Measurements from ENCODE around the gene BCAS4.

BCAS4 gene

GRCh38 chr20:50823319-50823718, 28.5 kb downstream of the BCAS4 start:
- no peak for DNase-seq (ENCODE audit: low read depth)

- peak; percentile 71 for DNase-seq (ENCODE audit: low read depth)
Measured at GRCh38 chr20:50824137-50824536, 29.3 kb downstream of the BCAS4 start.

GRCh38 chr20:50826121-50826520, 31.3 kb downstream of the BCAS4 start:
- no peak for DNase-seq (ENCODE audit: low read depth)

GRCh38 chr20:50828363-50829136, 33.7 kb downstream of the BCAS4 start:
- no peak for DNase-seq (ENCODE audit: low read depth)

GRCh38 chr20:50831622-50832021, 36.8 kb downstream of the BCAS4 start:
- DNase-seq (ENCODE audit: low read depth), result no peak

GRCh38 chr20:50834599-50835005, 39.7 kb downstream of the BCAS4 start:
- DNase-seq (ENCODE audit: low read depth), result peak; percentile 24

DNA sequence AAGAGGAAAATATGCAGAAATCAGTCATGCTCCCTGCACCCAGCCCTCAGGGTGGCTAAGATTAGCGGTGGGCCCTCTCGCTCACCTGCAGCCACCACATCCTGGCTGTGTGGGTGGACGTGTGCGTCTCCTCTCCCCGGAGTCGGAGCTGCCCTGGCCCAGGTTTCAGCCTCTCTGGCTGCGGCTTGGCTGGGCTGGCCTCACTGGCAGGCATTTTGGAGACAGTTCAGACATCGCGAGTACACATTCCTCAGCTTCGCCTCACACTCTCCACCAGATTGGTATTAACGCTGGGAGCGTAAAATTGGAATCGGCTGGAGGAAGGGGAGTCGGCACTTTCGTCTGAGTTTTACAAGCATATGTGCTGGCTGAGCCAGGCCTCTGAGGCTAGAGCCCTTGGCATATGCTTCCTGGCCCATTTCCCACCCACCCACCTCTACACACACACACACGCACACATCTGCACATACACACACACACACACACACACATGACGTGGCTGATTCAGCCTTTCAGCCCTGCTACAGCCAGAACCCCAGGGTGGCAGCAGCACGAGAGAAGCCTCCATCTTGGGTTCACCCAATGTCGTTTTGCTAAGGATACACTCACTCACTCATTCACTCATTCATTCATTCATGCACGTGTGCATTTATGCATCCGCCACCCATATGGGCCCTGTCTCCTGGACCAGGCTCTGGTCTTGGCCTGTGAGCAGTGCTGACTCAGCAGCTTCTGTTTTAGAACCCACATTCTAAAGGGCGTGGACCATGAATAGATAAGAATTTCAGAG, 42.9 kb downstream of the BCAS4 start:
- DNase-seq (ENCODE audit: low read depth), result peak; percentile 49

DNA sequence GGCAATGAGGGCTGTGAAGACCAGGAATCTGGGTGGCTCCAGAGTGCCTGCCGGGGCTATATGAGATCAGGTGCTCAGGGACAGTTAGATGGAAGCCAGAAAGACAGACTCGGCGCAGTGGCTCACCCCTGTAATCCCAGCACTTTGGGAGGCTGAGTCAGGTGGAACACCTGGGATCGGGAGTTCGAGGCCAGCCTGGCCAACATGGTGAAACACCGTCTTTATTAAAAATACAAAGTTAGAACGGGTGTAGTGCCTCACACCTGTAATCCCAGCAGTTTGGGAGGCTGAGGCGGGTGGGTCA, 43.4 kb downstream of the BCAS4 start:
- no peak for DNase-seq (ENCODE audit: low read depth)

DNA sequence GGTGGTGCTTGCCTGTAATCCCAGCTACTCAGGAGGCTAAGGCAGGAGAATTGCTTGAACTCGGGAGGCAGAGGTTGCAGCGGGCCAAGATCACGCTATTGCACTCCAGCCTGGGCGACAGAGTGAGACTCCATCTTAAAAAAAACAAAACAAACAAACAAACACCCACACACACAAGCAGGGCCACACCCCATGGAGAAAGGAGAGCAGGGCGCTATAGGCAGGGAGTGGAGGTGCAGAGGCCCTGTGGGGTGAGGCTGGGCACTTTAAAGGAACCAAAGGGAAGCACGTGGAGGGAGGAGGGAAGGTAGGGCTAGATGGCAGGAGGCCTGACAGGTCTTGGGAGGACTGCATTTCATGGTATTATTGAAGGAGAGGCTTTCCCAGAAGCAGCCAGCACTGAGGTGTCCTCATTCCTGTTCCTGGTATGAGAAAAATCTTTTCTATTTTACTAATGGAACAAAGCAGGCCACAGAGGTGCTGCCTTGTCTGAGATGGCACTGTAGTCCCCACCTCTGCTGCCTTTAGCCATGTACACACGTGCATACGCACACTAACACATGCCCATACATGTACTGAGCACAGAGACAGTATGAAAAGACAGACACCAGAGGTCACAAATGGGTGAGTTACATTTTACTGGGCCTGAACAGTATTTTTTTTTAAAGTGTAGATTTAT, 44.0 kb downstream of the BCAS4 start:
- no peak for DNase-seq (ENCODE audit: low read depth)

GRCh38 chr20:50842821-50843220, 48.0 kb downstream of the BCAS4 start:
- no peak for DNase-seq (ENCODE audit: low read depth)

DNA sequence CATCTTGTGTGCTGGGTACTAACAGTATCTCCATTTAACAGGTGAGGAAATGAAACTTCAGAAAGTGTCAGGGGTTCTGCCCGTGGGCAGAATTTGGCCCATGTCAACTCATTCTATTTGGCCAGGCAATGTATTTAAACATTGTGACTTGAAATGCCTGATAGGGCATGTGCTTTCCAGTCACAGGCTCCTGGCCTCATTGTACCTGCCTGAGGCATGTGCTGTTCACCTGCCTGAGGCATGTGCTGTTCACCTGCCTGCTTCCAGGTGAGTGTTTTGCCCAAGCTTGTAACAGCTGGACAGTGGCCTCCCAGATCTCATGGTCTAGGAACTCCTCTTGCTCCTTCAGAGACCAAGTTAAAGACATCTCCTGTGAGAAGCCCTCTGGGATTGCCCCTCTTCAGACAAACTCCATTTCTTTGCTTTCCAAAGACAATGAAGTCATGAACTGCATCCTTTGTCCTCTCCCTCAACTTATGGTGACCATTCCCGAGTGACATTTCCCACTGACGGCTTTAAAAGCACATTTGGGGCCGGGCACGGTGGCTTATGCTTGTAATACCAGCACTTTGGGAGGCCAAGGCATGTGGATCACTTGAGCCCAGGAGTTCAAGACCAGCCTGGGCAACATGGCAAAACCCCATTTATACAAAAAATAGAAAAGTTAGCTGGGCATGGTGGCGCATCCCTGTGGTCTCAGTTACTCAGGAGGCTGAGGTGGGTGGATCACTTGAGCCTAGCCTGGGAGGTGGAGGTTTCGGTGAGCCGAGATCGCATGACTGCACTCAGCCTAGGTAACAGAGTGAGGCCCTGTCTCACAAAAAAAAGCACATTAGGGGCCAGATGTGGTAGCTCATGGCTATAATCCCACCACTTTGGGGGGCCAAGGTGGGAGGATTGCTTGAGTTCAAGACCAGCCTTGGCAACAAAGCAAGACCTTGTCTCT, 48.7 kb downstream of the BCAS4 start:
- DNase-seq (ENCODE audit: low read depth), result no peak

DNA sequence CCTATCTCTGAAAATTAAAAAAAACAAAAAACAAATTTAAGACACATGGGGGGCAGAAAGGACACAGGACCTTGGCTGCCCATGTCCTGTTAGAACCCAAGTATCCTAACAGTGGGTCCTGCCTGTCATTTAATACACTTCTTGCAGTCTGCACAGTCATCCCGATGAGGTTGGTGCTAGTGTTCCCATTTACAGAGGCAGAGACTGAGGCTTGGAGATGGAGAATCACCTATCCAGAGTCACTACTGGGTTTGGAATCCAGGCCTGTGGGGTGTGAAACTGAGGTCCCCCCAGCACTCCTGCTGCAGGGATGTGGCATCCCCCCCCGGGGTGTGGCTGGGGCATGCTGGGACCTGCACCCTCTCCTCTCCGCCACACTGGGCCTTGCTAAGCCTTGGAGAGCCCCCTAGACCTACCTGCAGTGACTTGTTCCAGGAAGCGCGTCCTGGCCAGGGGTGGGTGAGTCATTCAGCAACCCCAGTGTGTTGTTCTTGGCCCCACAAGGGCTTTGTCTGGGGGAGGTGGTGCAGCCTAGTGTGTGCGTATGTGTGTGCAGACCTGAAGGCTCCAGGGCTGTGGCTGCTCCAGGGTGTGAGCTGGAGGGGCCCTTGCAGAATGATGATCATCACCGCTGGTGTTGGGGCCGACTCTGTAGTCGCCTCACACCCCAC, 49.7 kb downstream of the BCAS4 start:
- DNase-seq (ENCODE audit: low read depth), result no peak

DNA sequence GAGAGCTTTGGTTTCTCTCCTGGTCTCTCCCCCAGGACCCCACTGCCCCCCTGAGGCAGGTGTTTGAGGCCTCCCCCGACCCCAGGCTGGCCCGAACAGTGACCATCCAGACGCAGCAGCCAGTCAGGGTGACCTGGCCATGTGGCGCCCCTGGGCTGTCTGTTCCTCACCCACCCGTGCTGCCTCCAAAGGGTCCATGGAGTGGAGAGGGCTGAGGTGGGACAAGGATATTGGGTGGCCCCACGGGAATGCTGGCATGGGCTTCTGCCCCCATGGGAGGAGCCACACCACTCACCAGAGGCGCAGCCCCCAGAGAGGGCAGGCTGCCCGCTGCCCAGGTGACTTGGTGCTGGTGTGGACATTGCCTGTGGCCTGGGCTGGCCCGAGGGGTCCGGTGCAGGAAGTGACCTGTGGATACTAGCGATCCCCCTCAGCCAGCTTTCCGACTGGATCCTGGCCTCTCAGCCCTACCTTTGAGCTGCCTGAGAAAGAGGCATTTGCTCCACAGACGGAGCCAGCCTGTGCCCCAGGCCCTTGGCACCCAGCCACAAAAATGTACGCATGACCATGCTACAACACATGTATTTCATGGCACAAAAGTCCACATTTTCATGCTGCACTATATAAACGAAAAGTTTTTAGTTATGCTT, 50.8 kb downstream of the BCAS4 start:
- no peak for DNase-seq (ENCODE audit: low read depth)

DNA sequence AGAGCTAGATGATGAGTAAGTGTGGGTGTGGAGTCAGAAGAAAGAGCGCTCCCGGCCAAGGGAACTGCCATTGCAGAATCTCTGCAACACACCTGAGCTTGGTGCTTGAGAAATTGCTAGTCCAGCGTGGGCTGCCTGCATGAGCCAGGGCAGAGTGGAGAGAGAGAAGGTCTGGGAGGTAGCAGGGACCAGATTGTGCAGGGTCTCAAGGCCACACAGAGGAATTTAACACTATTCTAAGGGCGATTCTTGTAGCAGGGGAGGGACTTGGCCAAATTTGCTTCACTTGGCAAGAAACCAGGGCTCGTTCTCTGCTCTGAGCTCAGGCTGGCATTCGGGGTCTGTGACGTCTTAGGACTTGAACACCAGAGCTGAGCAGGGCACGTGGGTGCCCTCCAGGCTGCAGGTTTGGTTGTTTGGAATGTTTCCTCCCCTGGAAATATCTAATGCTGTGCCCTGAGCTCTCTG, 53.5 kb downstream of the BCAS4 start:
- no peak for DNase-seq (ENCODE audit: low read depth)

- DNase-seq (ENCODE audit: low read depth), result no peak
Measured at GRCh38 chr20:50848846-50849673, 54.2 kb downstream of the BCAS4 start.

GRCh38 chr20:50850721-50851286, 55.9 kb downstream of the BCAS4 start:
- DNase-seq (ENCODE audit: low read depth), result no peak

- DNase-seq (ENCODE audit: low read depth), result no peak
Measured at GRCh38 chr20:50852085-50852484, 57.2 kb downstream of the BCAS4 start.

- no peak for DNase-seq (ENCODE audit: low read depth)
Measured at GRCh38 chr20:50854506-50855249, 59.8 kb downstream of the BCAS4 start.
